GM12874 (cell line): Measurements from ENCODE around the gene SAMD14.

Source experiments
- CTCF ChIP-seq: IDR thresholded peaks from 2 replicates; pipeline ENCODE4 v1.5.1; 2011; ENCODE audit warnings: low read depth, mild to moderate bottlenecking, control low read depth, low read length, moderate library complexity; ENCODE audit not compliant: insufficient read depth

SAMD14 gene

GRCh38 chr17:50070908-50071680, 58.9 kb downstream of the SAMD14 start:
- TF ChIP-seq CTCF, result no peak

GRCh38 chr17:50067996-50068395, 62.0 kb downstream of the SAMD14 start:
- no peak for TF ChIP-seq CTCF

GRCh38 chr17:50066995-50067394, 63.0 kb downstream of the SAMD14 start:
- TF ChIP-seq CTCF, result no peak

GRCh38 chr17:50065056-50065455, 64.9 kb downstream of the SAMD14 start:
- TF ChIP-seq CTCF, result no peak

- no peak for TF ChIP-seq CTCF
These were observed 65.5 kb downstream of the SAMD14 start for GRCh38 chr17:50064253-50065001.

- no peak for TF ChIP-seq CTCF
These were observed 66.3 kb downstream of the SAMD14 start for GRCh38 chr17:50063561-50064252.
